Natural killer cell (primary cell): ENCODE data around the gene ALCAM. TPM values are rescaled to one million over a fixed set of nuclear protein-coding genes. Genes with fewer than 3 reads are reported as not detected.

Source experiments
- ATAC-seq, 3 donors: fragments of 150-1000 bp in 2 of 3; fragments of 200-7000 bp in 1 of 3; cut with Tn5 transposase; 1 replicate in 1 of 3; 2 replicates in 2 of 3; pipeline ENCODE4 v1.10.0; 2021; ENCODE audit warnings: mild to moderate bottlenecking in 2 of 3, moderate library complexity in 2 of 3
- DNase-seq, 2 donors: peaks; one replicate each; pipeline versions ENCODE4 v3.0.0 to v3.0.0-alpha.2; 2013 to 2021; ENCODE audit warnings: mixed read lengths in 1 of 2
- H3K27ac ChIP-seq: one replicate; pipeline ENCODE4 v1.5.1; 2013; ENCODE audit warnings: mild to moderate bottlenecking, low read length
- H3K27me3 ChIP-seq: one replicate; pipeline ENCODE4 v1.6.1; 2013; ENCODE audit warnings: low read length; ENCODE audit not compliant: control insufficient read depth, insufficient read depth
- H3K36me3 ChIP-seq: one replicate; pipeline ENCODE4 v1.6.1; 2013; ENCODE audit warnings: low read length; ENCODE audit not compliant: control insufficient read depth, insufficient read depth
- H3K4me1 ChIP-seq: one replicate; pipeline ENCODE4 v1.6.1; 2013; ENCODE audit warnings: low read length; ENCODE audit not compliant: control insufficient read depth, insufficient read depth
- H3K4me3 ChIP-seq: one replicate; pipeline ENCODE4 v1.5.1; 2013; ENCODE audit warnings: low read length
- H3K9me3 ChIP-seq: one replicate; pipeline ENCODE4 v1.6.1; 2013; ENCODE audit warnings: low read length; ENCODE audit not compliant: control insufficient read depth, insufficient read depth
- H3K27ac Mint-ChIP-seq, 2 donors: one replicate each; pipeline ENCODE4 v1.8.0; 2022; ENCODE audit warnings: mild to moderate bottlenecking in 2 of 2, mixed read lengths in 2 of 2, moderate library complexity in 1 of 2
- H3K27me3 Mint-ChIP-seq, 2 donors: one replicate each; pipeline ENCODE4 v1.8.0; 2022; ENCODE audit warnings: low read depth in 2 of 2, mixed read lengths in 2 of 2
- H3K36me3 Mint-ChIP-seq: one replicate; pipeline ENCODE4 v1.8.0; 2022; ENCODE audit warnings: mixed read lengths
- H3K4me1 Mint-ChIP-seq, 2 donors: one replicate each; pipeline ENCODE4 v1.8.0; 2022; ENCODE audit warnings: mixed read lengths in 2 of 2
- H3K4me3 Mint-ChIP-seq: one replicate; pipeline ENCODE4 v1.8.0; 2022; ENCODE audit warnings: mild to moderate bottlenecking, moderate library complexity, mixed read lengths
- H3K9me3 Mint-ChIP-seq, 2 donors: one replicate each; pipeline ENCODE4 v1.8.0; 2022; ENCODE audit warnings: mixed read lengths in 2 of 2
- WGBS: methylation state at CpG from one replicate; pipeline ENCODE4 v1.1.7; 2013; ENCODE audit warnings: missing lambda C conversion rate; ENCODE audit not compliant: insufficient coverage; 5-methylcytosine and 5-hydroxymethylcytosine counted together
- intact Hi-C: fragments of 100-400 bp; cut with micrococcal nuclease; formaldehyde crosslinking; loops from one replicate; pipeline ENCODE4 v1.14.2; 2022
- total RNA-seq, 4 donors: library from RNA; stranded (reverse); fragments of 120-200 nt in 1 of 4; gene quantifications; one replicate each; pipeline versions ENCODE4 v1.2.3 to v1.2.4, GENCODE V29; 2013 to 2022
- TF ChIP-seq, protein P1 (sequence below): fragments of 200-600 bp; IDR thresholded peaks from one replicate; pipeline ENCODE4 v1.8.0; 2022; ENCODE audit warnings: antibody characterized with exemption

Gene ALCAM
- total RNA-seq, 3 donors from 2014 or later (not counting 1 experiment from before 2014, with no cell fraction given), result 1.5 to 3.0 (median 1.5) TPM

GRCh38 chr3:105429034-105429762, 62.5 kb downstream of the ALCAM start:
- no peak for ATAC-seq
- no peak for DNase-seq
- H3K9me3 ChIP-seq, result no peaks in the 10 kb centered on the region
- H3K4me1 Mint-ChIP-seq, result no peaks in the 10 kb centered on the region
- H3K36me3 Mint-ChIP-seq, result no peaks in the 10 kb centered on the region
- intact Hi-C loops, result no loop called here
- no peaks in the 10 kb centered on the region for H3K9me3 Mint-ChIP-seq
- H3K4me1 ChIP-seq, result no peaks in the 10 kb centered on the region
- H3K36me3 ChIP-seq, result no peaks in the 10 kb centered on the region
- H3K27ac ChIP-seq, result no peak overlapping the region
- H3K27ac Mint-ChIP-seq, result no peak overlapping the region
- no peaks in the 10 kb centered on the region for H3K27me3 ChIP-seq
- no peak overlapping the region for H3K4me3 Mint-ChIP-seq
- TF ChIP-seq, protein P1, sequence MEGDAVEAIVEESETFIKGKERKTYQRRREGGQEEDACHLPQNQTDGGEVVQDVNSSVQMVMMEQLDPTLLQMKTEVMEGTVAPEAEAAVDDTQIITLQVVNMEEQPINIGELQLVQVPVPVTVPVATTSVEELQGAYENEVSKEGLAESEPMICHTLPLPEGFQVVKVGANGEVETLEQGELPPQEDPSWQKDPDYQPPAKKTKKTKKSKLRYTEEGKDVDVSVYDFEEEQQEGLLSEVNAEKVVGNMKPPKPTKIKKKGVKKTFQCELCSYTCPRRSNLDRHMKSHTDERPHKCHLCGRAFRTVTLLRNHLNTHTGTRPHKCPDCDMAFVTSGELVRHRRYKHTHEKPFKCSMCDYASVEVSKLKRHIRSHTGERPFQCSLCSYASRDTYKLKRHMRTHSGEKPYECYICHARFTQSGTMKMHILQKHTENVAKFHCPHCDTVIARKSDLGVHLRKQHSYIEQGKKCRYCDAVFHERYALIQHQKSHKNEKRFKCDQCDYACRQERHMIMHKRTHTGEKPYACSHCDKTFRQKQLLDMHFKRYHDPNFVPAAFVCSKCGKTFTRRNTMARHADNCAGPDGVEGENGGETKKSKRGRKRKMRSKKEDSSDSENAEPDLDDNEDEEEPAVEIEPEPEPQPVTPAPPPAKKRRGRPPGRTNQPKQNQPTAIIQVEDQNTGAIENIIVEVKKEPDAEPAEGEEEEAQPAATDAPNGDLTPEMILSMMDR, result no peak
- H3K4me3 ChIP-seq, result no peak overlapping the region
- H3K27me3 Mint-ChIP-seq, result no peaks in the 10 kb centered on the region

GRCh38 chr3:105430455-105430854, 63.7 kb downstream of the ALCAM start:
- Histone ChIP-seq H3K27me3 (no peaks in the 10 kb centered on the region), H3K9me3 (no peaks in the 10 kb centered on the region), H3K27ac (no peak overlapping the region), H3K36me3 (no peaks in the 10 kb centered on the region), H3K4me1 (no peaks in the 10 kb centered on the region), H3K4me3 (no peak overlapping the region)
- no peak overlapping the region for H3K4me3 Mint-ChIP-seq
- no peaks in the 10 kb centered on the region for H3K36me3 Mint-ChIP-seq
- no peaks in the 10 kb centered on the region for H3K4me1 Mint-ChIP-seq
- intact Hi-C loops, result no loop called here
- WGBS, result 64% methylated on average over 2 of the region's 2 CpGs
- TF ChIP-seq, protein P1, result no peak
- H3K27ac Mint-ChIP-seq, result no peak overlapping the region
- ATAC-seq (no peak), DNase-seq (no peak)
- no peaks in the 10 kb centered on the region for H3K27me3 Mint-ChIP-seq
- H3K9me3 Mint-ChIP-seq, result no peaks in the 10 kb centered on the region

DNA sequence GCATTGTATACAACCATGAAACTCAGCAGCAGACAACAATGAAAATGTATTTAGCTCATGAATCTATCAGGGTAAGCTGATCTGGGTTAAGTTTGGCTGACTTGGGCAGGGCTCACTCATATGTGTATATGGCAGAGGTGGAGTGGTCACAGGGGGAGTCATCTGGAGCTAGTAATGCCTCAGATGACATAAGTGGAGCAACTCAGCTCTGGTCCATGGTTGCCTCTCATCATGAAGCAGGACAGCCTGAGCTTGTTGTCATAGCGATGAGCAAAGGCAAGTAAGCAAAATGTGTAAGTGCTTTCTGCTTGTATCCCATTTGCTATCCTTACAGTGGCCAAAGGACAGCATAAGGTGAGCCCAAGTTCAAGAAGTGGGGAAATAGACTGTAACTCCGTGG, 64.5 kb downstream of the ALCAM start:
- no peaks in the 10 kb centered on the region for H3K27me3 Mint-ChIP-seq
- WGBS, result 92% methylated on average over 1 of the region's 2 CpGs

More for the DNA sequence above, 64.5 kb downstream of the ALCAM start:
- no peaks in the 10 kb centered on the region for H3K27me3 ChIP-seq
- ATAC-seq (no peak), DNase-seq (no peak)
- H3K36me3 ChIP-seq, result no peaks in the 10 kb centered on the region
- no peaks in the 10 kb centered on the region for H3K4me1 ChIP-seq
- TF ChIP-seq, protein P1, result no peak
- no peak overlapping the region for H3K27ac Mint-ChIP-seq
- no peak overlapping the region for H3K4me3 Mint-ChIP-seq
- H3K36me3 Mint-ChIP-seq, result no peaks in the 10 kb centered on the region
- H3K4me3 ChIP-seq, result no peak overlapping the region
- no peaks in the 10 kb centered on the region for H3K4me1 Mint-ChIP-seq
- no peak overlapping the region for H3K27ac ChIP-seq
- H3K9me3 Mint-ChIP-seq, result no peaks in the 10 kb centered on the region
- no peaks in the 10 kb centered on the region for H3K9me3 ChIP-seq
- intact Hi-C loops, result no loop called here
